NCI-H748 treated with DMSO at 0.1 percent for 48 hours (cell line): Measurements from ENCODE around the gene AWAT2.

Experiments used
- DNase-seq: peaks from one replicate; lab custom pipeline; 2025; lab: John Stamatoyannopoulos, UW

The AWAT2 gene, protein sequence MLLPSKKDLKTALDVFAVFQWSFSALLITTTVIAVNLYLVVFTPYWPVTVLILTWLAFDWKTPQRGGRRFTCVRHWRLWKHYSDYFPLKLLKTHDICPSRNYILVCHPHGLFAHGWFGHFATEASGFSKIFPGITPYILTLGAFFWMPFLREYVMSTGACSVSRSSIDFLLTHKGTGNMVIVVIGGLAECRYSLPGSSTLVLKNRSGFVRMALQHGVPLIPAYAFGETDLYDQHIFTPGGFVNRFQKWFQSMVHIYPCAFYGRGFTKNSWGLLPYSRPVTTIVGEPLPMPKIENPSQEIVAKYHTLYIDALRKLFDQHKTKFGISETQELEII

DNA sequence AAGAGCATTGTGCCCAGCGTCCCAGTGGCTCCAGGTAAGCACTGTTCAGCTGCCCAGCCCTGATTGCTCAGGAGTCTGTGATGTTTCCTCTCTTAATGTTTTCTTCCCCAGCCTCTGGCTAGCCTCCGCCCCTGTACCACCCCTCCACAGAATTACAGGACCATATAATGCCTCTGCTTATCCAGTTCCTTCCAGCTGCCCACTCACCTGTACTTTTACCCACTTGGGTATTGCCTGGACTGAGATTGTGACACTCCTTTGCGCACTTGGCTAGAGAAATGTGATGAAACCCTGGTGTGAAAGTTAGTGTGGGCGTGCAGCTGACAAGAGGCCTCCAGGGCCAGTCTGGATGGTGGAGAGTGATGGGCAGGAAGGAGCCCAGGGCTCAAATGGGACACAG lies at the start of gene AWAT2:
Gene AWAT2, minus strand, starts transcription at position 14 of the 400 bp plus-strand sequence. Its CDS starts 6 bp downstream, at position 8.
- no peak for DNase-seq

DNA sequence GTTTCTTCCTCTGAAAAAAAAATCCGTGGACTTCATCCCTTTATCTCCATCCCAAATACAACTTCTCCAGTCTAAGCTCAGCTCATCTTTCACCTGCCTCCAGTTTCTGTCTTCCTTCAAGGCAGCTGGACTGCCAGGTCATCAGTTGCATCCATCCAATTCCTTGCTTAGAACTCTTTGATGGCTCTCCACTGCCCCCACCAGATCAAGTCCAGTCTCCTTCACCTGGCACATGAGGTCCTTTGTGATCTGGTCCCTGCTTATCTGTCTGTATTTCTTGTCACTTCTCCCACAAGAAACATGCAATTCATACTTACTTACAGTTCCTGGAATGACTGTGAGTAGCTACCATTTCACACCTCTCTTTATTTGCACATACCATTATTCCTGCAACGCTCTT lies 46.3 kb upstream of the AWAT2 start:
- no peak for DNase-seq

DNA sequence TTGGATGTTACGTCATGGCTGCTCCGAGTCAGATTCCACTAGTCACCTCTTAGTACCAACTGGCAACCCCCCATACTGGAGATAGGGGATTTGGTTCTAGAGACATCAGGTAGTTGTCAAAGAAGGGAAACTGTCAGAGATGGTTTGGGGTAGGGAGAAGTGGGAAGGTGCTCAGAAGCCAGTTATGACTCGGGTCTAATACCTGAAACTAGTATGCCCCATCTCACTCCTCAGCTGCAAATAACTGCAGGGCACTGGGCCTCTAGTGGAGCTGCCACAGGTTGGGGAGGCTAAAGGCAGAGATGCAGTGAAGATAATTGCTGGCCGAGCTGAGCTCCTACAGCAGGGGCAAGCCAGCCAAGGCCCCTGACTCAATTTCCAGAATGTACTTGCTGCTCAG lies 42.5 kb upstream of the AWAT2 start:
- DNase-seq: no peak

DNA sequence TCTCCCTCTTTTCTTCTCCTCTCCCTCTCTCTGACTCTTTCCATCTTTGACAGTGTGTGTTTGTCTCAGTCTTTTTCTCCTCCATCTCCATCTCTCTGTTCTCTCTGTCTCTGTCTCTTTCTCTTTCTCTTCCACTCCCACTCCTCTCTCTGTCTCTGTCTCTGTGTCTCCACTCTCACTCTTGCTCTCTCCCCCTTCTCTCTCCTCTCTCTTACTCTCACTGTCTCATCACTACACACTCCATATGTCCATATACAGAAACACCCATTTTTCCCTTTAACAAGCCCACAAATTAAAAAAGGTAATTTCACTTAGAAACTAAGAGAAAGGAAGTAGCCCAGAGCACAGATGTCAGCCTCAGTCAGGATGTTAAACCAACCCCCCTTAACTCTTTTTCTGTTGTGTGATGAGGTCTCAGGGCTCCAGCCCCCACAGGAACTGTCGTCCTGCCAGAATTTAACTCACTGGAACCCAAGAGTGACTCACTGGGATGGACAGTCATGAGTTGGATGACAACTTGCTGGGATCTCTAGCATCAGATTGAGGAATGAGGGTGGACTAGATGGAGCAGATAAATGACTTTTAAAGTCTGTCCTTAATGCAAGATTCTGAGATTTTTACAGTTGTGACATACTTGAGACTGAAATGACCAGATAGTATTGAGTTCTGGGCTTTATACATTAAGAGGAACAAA lies 40.0 kb upstream of the AWAT2 start:
- DNase-seq: no peak

DNA sequence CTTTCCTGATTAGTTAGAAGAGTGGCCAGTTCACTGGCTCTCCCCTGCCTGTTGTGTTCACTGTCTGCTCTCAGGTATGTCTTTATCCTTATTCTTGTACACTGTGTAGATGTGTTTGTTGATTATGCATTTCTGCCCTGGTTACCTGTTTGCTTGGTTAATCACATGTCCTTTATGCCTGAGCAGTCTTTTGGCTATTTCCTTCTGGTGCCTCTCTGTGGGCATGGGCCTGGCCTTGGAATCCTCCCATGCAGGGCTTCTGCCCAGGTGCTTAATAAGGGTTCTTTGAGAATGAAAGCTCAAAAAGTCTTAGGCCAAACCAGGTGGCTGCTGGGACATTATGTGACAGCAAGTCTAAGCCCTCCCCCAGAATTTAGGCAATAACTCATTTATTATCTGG lies 39.0 kb upstream of the AWAT2 start:
- DNase-seq: no peak

DNA sequence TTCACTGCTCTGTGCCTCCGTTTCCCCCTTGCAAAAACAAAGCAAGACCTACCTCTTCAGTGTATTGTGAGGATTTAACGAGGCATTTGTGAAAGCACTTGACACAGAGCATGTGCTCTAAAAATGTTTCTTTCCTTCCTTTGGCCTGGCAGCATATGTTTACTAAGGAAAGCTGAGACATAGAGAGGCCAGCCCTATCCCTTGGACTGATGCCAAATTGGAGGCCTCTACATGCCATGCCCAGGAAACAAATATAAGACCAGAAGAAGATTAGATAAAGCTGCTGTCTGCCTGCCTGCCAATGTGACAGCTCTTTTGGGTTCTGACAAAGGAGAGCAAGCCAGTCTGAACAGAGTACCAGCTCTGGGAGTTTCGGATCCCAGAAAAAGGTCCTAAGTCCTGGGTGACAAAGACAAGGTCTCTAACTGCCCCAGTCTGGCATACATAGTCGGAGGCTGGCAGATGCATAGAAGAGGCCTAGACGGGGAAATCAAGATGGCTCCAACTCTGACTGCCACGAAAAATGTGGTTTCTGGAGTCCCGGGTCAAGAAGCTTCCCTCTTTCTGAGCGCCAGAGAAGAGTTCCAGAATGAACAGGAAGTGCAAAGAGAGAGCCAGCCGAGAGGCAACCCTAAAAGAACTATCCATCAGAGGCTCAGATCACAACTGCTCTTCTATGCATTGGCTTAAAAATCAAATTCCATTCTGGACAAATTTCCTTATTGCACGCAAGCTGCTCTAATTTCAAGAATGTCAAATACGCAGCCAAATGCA lies 38.3 kb upstream of the AWAT2 start:
- DNase-seq: no peak

DNA sequence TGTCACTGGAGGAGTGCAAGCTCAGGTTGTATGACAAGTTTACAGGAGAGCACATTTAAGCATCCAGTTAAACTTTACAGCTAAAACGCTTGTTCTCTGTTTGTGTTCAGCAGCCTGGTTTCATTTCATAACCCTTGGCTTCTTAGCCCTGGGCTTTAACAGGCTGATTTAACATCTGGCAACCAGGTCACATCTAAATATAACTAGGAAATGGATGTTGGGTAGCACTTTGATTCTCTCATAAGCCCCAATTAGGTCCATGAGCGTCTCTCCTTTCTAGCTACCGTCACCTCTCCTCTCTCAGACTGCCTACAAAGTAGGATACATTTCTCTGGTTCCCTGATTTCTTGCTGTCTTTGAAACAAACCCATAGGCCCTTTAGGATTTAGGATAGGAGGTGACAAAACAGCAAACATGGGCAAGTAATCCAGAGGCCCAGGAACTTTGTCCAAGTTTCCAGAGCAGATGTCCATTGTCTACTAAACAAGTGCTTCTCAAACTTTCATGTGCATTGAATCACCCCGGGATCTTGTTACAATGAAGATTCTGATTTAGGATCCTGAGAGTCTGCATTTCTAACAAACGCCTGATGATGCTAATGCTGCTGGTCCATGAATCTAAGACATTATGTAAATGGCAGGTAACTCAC lies 35.0 kb upstream of the AWAT2 start:
- DNase-seq: no peak

DNA sequence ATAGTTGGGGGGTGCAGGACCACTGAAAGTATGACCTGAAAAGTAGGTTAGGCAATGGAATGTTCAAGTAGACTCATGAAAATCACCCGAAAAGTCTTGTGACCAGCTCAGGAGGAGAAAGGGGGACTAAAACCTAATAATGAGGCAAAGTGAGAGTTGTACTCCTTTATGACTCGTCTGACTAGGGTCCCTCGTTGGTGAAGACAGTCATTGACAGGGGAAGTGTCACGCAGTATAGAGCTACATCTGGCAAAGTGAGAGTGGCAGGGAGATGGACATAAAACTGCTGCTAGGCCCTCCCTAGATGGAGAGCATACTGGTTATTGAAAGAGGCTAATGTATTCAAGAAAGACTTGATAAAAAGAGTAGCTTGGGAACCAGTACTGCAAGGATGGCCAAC lies 33.0 kb upstream of the AWAT2 start:
- DNase-seq: no peak

DNA sequence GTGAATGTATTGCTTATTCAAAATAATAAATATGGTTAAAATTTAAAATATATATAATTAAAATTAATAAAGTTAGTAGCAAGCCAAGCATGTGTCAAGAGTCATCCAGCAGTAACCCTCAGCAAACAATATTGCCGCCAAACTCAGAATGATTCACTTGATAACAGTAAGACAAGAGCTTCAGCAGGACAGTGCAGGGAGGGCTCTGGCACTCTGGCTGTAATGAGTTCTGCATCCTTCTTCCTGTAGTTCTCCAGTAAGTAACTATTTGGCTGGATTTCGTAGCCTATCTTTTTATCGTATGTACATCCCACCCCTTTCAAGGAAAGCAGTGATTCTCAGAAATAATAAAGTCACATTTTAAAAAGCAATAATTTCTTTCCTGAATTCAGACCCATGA lies 30.1 kb upstream of the AWAT2 start:
- DNase-seq: no peak

DNA sequence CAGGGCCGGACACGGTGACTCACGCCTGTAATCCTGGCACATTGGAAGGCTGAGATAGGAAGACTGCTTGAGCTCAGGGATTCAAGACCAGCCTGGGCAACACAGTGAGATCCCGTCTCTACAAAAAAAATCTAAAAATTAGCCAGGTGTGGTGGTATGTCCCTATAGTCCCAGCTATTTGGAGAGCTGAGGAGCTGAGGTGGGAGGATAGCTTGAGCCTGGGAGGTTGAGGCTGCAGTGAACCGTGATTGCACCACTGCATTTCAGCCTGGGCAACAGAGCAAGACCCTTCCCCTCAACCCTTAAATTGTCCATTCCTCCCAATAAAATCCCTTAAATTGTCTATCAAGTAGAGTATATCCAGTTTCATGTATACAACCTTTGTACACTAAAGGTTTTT lies 29.6 kb upstream of the AWAT2 start:
- no peak for DNase-seq

DNA sequence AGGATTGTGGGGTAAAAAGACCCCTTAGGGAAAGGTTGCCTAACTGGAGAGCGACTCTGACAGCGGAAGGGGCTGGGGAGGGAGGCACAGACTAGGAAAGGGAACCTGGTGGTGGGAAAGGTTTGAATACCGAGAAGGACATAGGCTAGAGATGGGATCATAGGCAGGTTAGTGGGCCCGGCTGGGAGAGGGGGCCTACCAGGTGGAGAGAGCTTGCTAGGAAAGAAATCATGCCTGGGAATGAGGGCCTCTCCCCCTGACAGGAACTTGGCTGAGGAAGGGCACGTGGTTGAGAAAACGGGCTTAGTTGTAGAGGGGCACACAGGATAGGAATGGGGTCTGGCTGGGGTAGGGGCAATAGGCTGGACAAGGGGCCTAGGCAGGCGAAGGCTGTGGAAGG lies 16.9 kb upstream of the AWAT2 start:
- no peak for DNase-seq

DNA sequence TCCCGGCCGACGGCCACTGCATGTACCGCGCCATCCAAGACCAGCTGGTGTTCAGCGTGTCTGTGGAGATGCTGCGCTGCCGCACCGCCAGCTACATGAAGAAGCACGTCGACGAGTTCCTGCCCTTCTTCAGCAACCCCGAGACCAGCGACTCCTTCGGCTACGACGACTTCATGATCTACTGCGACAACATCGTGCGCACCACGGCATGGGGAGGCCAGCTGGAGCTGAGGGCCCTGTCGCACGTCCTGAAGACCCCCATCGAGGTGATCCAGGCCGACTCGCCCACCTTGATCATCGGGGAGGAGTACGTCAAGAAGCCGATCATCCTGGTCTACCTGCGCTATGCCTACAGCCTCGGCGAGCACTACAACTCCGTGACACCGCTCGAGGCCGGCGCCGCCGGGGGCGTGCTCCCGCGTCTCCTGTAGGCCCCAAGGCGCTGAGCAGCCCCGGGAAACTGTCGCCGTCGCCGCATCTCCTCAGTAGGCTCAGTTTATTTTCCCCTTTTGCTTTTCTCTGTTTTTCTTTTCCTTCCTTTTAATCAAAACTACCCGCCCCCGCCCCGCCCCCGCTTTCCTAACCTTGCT lies 13.3 kb upstream of the AWAT2 start:
- DNase-seq: no peak

DNA sequence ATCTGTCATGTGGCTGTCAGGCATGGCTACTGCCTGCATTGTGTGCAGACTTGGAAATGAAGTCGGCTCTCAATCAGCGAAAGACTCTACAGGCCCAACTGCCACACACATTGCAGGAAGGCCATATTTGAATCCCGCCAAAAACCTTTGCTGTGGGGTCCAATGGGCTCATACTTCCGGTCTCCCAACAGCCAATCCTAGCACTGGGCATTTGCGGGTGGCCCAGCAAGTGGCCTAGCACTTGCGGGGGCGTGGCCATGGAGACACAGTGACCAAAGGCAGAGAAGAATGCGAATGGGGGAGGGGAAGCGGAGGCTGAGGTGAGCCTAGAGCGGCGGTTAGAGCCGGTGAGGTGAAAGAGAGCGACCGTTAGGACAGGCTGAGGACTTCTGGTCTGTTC lies 12.3 kb upstream of the AWAT2 start, which contains the start of gene OTUD6A:
Gene OTUD6A, plus strand, starts transcription at position 382 of the 400 bp plus-strand sequence. CDS start 68 bp downstream, outside the sequence.
- DNase-seq: no peak

DNA sequence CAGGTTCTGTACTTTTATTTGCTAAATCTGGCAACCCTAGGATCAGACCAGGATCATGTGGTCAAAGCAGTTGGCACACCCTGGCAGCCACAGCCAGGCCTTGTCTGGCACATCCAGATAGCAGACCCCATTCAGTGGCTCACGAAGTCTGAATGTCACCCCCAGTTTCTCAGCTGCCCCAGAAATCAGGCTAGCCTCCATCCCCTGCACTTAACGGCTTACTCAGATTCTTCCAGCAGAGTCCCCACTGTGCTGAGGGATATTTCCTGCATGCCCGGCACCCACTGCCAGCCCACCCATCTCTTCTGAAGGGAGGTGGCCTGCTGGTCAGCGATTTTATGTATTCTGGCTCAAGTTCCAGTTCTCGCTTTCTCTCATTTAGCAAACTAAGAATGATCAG lies 4.7 kb upstream of the AWAT2 start:
- DNase-seq: no peak

DNA sequence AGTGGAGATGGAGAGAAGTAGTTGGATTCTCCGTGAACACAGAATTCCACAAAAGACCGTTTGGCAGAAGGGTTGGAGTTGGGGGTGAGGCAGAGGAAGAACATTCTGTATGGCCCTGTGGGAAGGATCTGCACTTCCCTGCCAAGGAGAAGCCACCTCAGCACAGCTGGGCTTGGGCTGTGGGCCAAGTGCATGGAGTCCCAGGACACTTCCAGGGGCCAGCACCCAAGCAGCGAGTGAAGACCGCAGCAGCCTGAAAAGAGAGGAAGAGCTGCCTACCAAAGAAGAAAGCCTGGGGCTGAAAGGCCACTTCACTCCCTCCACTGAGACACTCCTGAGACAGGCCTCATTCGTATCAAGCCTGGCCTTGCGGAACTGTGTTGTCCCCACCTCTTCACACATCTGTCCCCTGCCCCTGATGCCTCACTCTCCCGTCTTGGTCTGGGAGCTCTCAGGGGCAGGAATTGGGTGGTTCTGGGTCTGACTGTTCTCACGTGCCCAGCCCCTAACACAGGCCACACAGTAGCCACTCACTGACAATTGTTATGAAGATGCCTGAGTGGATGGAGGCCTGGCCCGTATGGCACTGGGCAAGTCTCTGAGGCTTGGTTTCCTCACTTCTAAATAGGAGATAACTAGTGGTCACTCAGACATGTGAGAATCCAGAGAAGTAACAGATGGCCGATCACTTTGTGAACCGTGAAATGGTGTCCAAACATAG lies 3.3 kb upstream of the AWAT2 start:
- DNase-seq: no peak

DNA sequence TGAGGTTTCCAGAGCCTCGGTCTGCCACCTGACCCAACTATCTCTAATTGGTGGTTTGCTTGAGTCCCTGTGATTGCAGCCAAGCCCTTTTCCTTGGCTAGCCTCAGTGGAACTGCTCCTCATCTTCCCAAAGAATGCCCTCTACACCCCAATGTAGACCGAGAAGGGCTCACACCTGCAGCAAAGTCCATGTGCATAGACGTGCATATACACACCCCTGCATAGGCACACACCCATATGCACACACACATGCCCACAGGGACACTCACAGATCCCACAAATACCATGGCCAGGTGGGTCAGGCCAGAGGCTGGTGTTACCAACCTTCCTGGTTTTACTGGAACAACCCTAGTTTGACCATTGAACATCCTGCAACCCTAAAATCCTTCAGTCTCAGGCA lies 332 bp downstream of the AWAT2 start:
- no peak for DNase-seq

DNA sequence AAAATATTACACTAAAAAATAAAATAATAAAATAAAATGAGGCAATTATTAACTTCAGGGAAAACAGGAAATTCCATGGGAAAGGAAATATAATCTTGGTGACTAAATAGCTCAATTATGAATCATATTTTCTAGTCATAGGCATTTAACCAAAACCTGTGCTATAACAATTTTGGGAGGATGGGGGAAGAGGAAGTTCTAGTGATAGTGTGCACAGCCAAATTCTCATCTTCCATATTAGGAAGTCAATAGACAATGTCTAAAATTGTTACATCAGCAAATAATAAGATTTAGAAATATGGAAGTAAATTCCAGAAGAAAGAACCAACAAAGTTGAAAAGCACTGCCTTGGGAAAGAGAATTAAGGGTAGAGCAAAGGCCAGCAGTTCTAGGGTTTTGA lies 2.8 kb downstream of the AWAT2 start:
- DNase-seq: no peak

DNA sequence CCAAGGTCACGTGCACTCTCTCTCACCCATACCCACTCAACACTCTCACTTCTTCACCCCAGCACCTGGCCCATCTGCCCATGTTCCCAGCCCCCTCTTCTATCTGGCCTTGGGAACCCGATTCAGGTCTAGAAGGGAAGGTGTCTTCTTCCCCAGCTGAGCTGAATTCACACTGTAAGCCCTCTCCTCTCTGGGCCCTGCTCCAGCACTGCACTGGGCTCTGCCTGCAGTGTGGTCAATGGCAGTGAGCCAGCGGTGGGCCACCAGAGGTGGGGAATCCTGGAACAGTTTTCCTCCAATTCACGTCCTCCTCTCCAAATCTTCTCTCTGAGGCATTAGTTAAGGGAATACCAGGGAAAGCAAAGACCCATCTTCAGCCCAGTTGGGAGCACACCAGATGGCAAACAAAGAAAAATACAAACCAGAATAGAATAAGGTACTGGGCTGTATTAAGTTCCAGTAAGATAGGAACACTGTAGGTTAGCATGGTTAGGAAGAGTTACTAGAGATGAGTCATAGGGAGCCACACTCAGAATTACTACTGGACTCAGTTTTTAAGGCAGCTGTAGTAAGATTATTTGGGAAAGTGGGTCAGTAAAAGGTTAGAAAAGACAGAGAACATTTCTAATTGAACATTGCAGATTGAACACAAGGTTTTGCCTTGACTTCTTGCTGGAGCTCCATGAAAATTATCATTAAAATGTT lies 5.0 kb downstream of the AWAT2 start:
- DNase-seq: no peak

DNA sequence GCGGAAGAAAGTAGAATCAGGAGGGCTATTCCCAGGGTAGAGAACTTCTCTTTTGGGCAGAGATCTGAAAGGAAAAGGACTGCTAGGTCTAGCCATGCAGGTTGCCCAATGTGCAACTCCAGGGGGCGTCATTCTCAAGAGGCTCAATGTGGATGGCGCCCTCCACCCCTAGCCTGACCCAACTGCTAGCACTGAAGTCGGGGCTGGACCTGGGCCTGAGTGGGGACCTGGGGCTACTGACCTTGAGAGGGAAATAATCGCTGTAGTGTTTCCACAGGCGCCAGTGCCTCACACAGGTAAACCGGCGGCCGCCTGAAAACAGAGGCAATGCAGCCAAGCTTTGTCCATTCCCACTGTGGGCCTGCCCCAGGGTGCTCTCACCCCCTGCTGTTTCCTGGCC lies 6.1 kb downstream of the AWAT2 start:
- DNase-seq: no peak
